B cell (primary cell): ENCODE results near the gene GLIS1. TPM values are rescaled to one million over a fixed set of nuclear protein-coding genes. Genes with fewer than 3 reads are reported as not detected.

Experiments
- ATAC-seq: fragments of 200-7000 bp; cut with Tn5 transposase; one replicate; pipeline ENCODE4 v1.10.0; 2021; ENCODE audit warnings: low read depth, mild to moderate bottlenecking, moderate number of reproducible peaks, moderate library complexity
- CTCF ChIA-PET: fragments of 350-600 bp; sonication (Branson Sonifier 250); formaldehyde crosslinking; loops from one replicate; lab custom pipeline; 2021; ENCODE audit warnings: antibody characterized with exemption, inconsistent platforms; lab: Charles Lee
- POLR2A ChIA-PET: fragments of 350-600 bp; sonication (Branson Sonifier 250); formaldehyde crosslinking; loops from one replicate; lab custom pipeline; 2021; ENCODE audit warnings: antibody characterized with exemption; lab: Charles Lee
- DNase-seq: peaks from one replicate; pipeline ENCODE4 v3.0.0; 2013
- H2AFZ ChIP-seq: 2 replicates; pipeline ENCODE4 v1.6.1; 2012; ENCODE audit warnings: mild to moderate bottlenecking, low read depth, low read length; ENCODE audit not compliant: insufficient read depth, poor library complexity, severe bottlenecking
- H3K27ac ChIP-seq, 2 donors: 1 replicate in 1 of 2; 2 replicates in 1 of 2; pipeline ENCODE4 v1.5.1; 2012 to 2013; ENCODE audit warnings: low read length in 2 of 2, mild to moderate bottlenecking in 2 of 2, moderate library complexity in 1 of 2
- H3K27me3 ChIP-seq, 4 experiments: fragments of 200-600 bp in 1 of 4; sonication (generic) in 1 of 4; replicated peaks in 1 of 4; 1 replicate in 2 of 4; 2 replicates in 2 of 4; pipeline versions ENCODE4 v1.6.1 to v1.7.0; 2013 to 2016; ENCODE audit warnings: low read length in 3 of 4, mild to moderate bottlenecking in 2 of 4, mixed read lengths in 1 of 4, moderate library complexity in 1 of 4; ENCODE audit not compliant: insufficient read depth in 4 of 4, control insufficient read depth in 3 of 4; ENCODE audit errors: control extremely low read depth in 1 of 4
- H3K36me3 ChIP-seq, 2 experiments: replicated peaks in 1 of 2; 1 replicate in 1 of 2; 2 replicates in 1 of 2; pipeline versions ENCODE4 v1.6.1 to v1.7.1; 2013; ENCODE audit warnings: low read length in 1 of 2; ENCODE audit not compliant: insufficient read depth in 2 of 2, control insufficient read depth in 1 of 2; ENCODE audit errors: control extremely low read depth in 1 of 2, extremely low read depth in 1 of 2
- H3K4me1 ChIP-seq, 2 donors: fragments of 200-600 bp in 1 of 2; sonication (generic) in 1 of 2; 1 replicate in 1 of 2; 2 replicates in 1 of 2; pipeline versions ENCODE4 v1.5.1 to v1.6.1; 2013 to 2017; ENCODE audit warnings: low read length in 2 of 2; ENCODE audit not compliant: control insufficient read depth in 2 of 2, insufficient read depth in 2 of 2
- H3K4me2 ChIP-seq: replicated peaks from 2 replicates; pipeline ENCODE3; 2012; ENCODE audit warnings: mild to moderate bottlenecking, low read depth, low read length; ENCODE audit not compliant: poor library complexity, severe bottlenecking
- H3K4me3 ChIP-seq, 5 experiments: fragments of 200-600 bp in 1 of 5; sonication (generic) in 1 of 5; 1 replicate in 3 of 5; 2 replicates in 2 of 5; pipeline versions ENCODE4 v1.5.1 to v1.7.0; 2011 to 2016; ENCODE audit warnings: low read length in 4 of 5, mild to moderate bottlenecking in 4 of 5, low read depth in 2 of 5, control low read depth in 1 of 5, moderate library complexity in 1 of 5; ENCODE audit not compliant: insufficient read depth in 1 of 5; ENCODE audit errors: control extremely low read depth in 1 of 5, extremely low read depth in 1 of 5
- H3K79me2 ChIP-seq: fragments of 200-600 bp; sonication (generic); one replicate; pipeline ENCODE4 v1.6.0; 2016; ENCODE audit warnings: low read length; ENCODE audit not compliant: control insufficient read depth, insufficient read depth
- H3K9ac ChIP-seq: fragments of 200-600 bp; sonication (generic); 2 replicates; pipeline ENCODE4 v1.6.1; 2017; ENCODE audit warnings: mild to moderate bottlenecking, low read length, moderate library complexity
- H3K9me3 ChIP-seq, 3 donors: one replicate each; pipeline versions ENCODE4 v1.6.1 to v1.7.1; 2013; ENCODE audit warnings: low read length in 2 of 3; ENCODE audit not compliant: control insufficient read depth in 2 of 3, insufficient read depth in 1 of 3; ENCODE audit errors: control extremely low read depth in 1 of 3
- H4K20me1 ChIP-seq: 2 replicates; pipeline ENCODE4 v1.6.0; 2012; ENCODE audit warnings: mild to moderate bottlenecking, low read length; ENCODE audit not compliant: insufficient read depth, control insufficient read depth, poor library complexity, severe bottlenecking
- H3K27ac Mint-ChIP-seq: one replicate; pipeline ENCODE4 v1.8.0; 2021; ENCODE audit warnings: mixed read lengths
- H3K27me3 Mint-ChIP-seq: one replicate; pipeline ENCODE4 v1.8.0; 2021; ENCODE audit warnings: mixed read lengths
- H3K4me1 Mint-ChIP-seq: one replicate; pipeline ENCODE4 v1.8.0; 2021; ENCODE audit warnings: mixed read lengths
- H3K4me3 Mint-ChIP-seq: one replicate; pipeline ENCODE4 v1.8.0; 2021; ENCODE audit warnings: mixed read lengths
- H3K9me3 Mint-ChIP-seq: one replicate; pipeline ENCODE4 v1.8.0; 2022; ENCODE audit warnings: mixed read lengths; ENCODE audit not compliant: insufficient read depth
- CTCF ChIP-seq: fragments of 200-600 bp; IDR thresholded peaks from one replicate; pipeline ENCODE4 v1.8.0; 2022; ENCODE audit warnings: antibody characterized with exemption, mild to moderate bottlenecking
- EZH2 ChIP-seq: IDR thresholded peaks from 2 replicates; pipeline ENCODE4 v1.6.1; 2012; ENCODE audit warnings: borderline replicate concordance, low read depth, mild to moderate bottlenecking, moderate library complexity, low read length; ENCODE audit not compliant: insufficient read depth, poor library complexity, severe bottlenecking
- WGBS: methylation state at CpG from one replicate; pipeline ENCODE4 v1.1.5; 2013; ENCODE audit warnings: missing lambda C conversion rate; ENCODE audit not compliant: insufficient coverage; 5-methylcytosine and 5-hydroxymethylcytosine counted together
- intact Hi-C: fragments of 100-400 bp; cut with micrococcal nuclease; formaldehyde crosslinking; loops from one replicate; pipeline ENCODE4 v1.10.0; 2022
- polyA plus RNA-seq: library from polyadenylated mRNA; depleted of rRNA; stranded (reverse); fragments of >200 nt; gene quantifications from 2 replicates; pipeline ENCODE4 v1.2.3, GENCODE V29; 2012
- total RNA-seq, 2 donors: library from RNA; stranded (reverse); fragments of 120-200 nt in 1 of 2; gene quantifications; 1 replicate in 1 of 2; 2 replicates in 1 of 2; pipeline versions ENCODE4 v1.2.3 to v1.2.4, GENCODE V29; 2013 to 2022

The GLIS1 gene
- total and polyA plus RNA-seq, 2 donors (not counting 1 experiment from before 2014, with no cell fraction given): not detected

- no peak for TF ChIP-seq CTCF
- TF ChIP-seq EZH2: no peak
- Histone ChIP-seq H3K79me2 (no peaks in the 10 kb centered on the region), H3K9me3 (no peaks in the 10 kb centered on the region), H3K4me1 (no peaks in the 10 kb centered on the region), H4K20me1 (no peaks in the 10 kb centered on the region), H3K27me3 (peaks cover 0 to 5% (median 2%) of the 10 kb centered on the region in 4 experiments), H3K27ac (no peak overlapping the region), H3K4me3 (no peak overlapping the region), H2AFZ (no peak overlapping the region), H3K9ac (no peak overlapping the region), H3K4me2 (no peak overlapping the region), H3K36me3 (no peaks in the 10 kb centered on the region)
- ChIA-PET POLR2A (no interaction called here), CTCF (no interaction called here)
- ATAC-seq (no peak), DNase-seq (no peak)
- intact Hi-C loops: no loop called here
- 90% methylated on average over 9 of the region's 10 CpGs for WGBS
- no peaks in the 10 kb centered on the region for H3K4me1 Mint-ChIP-seq
- no peaks in the 10 kb centered on the region for H3K9me3 Mint-ChIP-seq
- peaks cover 36% of the 10 kb centered on the region for H3K27me3 Mint-ChIP-seq
- no peak overlapping the region for H3K4me3 Mint-ChIP-seq
- H3K27ac Mint-ChIP-seq: no peak overlapping the region
These were observed 7.8 kb downstream of the GLIS1 start for GRCh38 chr1:53731043-53731600.

GRCh38 chr1:53730224-53730865 is 8.6 kb downstream of the GLIS1 start:
- H3K27ac ChIP-seq: no peak overlapping the region
- H4K20me1 ChIP-seq: no peaks in the 10 kb centered on the region
- no peak overlapping the region for H3K9ac ChIP-seq
- 94% methylated on average over 3 of the region's 12 CpGs for WGBS
- Mint-ChIP-seq H3K27me3 (peaks cover 30% of the 10 kb centered on the region), H3K27ac (no peak overlapping the region), H3K4me1 (no peaks in the 10 kb centered on the region), H3K4me3 (no peak overlapping the region), H3K9me3 (no peaks in the 10 kb centered on the region)
- no peak for ATAC-seq
- no peaks in the 10 kb centered on the region for H3K4me1 ChIP-seq
- no peak for DNase-seq
- H3K4me2 ChIP-seq: no peak overlapping the region
- H3K9me3 ChIP-seq: no peaks in the 10 kb centered on the region
- H3K79me2 ChIP-seq: no peaks in the 10 kb centered on the region
- TF ChIP-seq EZH2 (no peak), CTCF (no peak)
- peaks cover 0 to 3% (median 0%) of the 10 kb centered on the region in 4 experiments for H3K27me3 ChIP-seq
- no peaks in the 10 kb centered on the region for H3K36me3 ChIP-seq
- POLR2A ChIA-PET: no interaction called here
- intact Hi-C loops: no loop called here
- H2AFZ ChIP-seq: no peak overlapping the region
- no peak overlapping the region for H3K4me3 ChIP-seq
- CTCF ChIA-PET: no interaction called here
